ENCODE measurements around the gene DPCD.
A peak's percentile ranks its signal among the peaks of the same experiment; 100 is the strongest.

Gene DPCD

DNA sequence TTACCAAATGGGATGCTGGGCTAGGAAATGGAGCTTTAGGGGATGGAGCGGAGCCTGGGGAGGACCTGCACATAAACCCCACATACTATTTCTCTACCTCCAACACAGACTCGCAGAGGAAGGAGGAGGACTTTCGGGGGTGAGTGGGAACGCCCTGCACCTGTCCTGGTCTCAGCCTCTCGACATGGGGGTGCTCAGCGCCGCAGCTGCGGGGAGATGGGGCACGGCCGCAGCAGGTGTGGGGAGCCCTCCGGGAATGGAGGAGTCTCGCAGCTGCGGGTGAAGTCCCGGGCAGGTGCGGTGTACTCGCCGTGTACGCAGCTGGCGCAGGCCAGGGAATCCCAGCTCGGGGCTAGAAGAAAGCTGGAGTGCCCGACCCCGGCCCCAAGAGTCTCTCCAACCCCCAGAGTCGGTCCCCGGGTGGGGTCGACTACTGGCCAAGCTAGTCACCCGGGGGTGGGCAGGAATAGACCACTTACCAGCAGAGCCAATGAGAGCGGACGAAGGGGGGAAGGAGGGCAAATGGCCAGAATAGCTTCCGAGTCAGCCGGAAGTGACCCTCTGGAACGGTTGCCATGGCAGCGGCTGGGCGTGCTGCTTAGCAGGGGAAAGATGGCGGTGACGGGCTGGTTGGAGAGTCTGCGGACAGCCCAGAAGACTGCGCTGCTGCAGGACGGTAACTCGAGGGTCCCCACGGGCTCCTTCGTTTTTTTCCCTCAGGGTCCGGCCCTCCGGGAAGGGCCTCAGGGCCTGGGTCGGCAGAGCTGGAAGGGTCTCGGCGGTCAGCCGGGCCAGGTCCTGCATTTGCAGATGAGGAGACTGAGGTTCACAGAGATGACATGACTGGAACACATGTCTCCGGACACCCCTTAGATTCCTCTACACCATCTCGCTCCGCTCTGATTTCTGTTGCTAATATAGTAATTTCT is at the start of gene DPCD, which contains the start of gene POLL:
Gene DPCD (plus strand): TSS at position 597 of the 929 bp plus-strand sequence. CDS start 16 bp downstream, at position 613.
Gene POLL (minus strand): TSS at position 533 of the 929 bp plus-strand sequence. CDS start 897 bp downstream, outside the sequence.
- Mint-ChIP-seq H3K4me1 (ENCODE audit: low read depth) (peaks cover 18% of the 10 kb centered on the region), H3K27me3 (ENCODE audit: low read depth) (no peaks in the 10 kb centered on the region), H3K9me3 (no peaks in the 10 kb centered on the region), H3K4me3 (peak within 1 kb of the TSS; percentile 93), H3K27ac (peak within 1 kb of the TSS; percentile 80), H3K36me3 (ENCODE audit: low read depth) (peaks cover 8% of the 10 kb centered on the region)

DNA sequence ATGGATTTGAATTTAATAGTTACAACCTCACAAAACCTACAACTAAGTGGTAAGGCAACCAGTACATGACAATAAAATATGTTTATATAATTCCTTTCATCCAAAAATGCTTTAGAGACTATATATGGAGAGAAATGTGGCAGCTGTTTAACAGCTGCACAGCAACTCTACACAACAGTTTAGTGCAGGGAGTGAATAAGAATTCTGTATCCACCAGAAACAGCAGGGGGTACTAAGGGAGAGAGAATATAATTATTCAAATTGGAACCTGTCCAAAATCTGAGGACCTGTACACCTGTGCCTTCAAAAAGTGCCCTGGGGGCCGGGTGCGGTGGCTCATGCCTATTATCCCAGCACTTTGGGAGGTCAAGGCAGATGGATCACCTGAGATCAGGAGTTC is 49.7 kb upstream of the DPCD start:
- no peak overlapping the region for H3K4me3 Mint-ChIP-seq
- no peaks in the 10 kb centered on the region for H3K9me3 Mint-ChIP-seq
- H3K36me3 Mint-ChIP-seq (ENCODE audit: low read depth), result peaks cover 7% of the 10 kb centered on the region
- no peaks in the 10 kb centered on the region for H3K4me1 Mint-ChIP-seq (ENCODE audit: low read depth)
- no peak overlapping the region for H3K27ac Mint-ChIP-seq
- H3K27me3 Mint-ChIP-seq (ENCODE audit: low read depth), result no peaks in the 10 kb centered on the region

DNA sequence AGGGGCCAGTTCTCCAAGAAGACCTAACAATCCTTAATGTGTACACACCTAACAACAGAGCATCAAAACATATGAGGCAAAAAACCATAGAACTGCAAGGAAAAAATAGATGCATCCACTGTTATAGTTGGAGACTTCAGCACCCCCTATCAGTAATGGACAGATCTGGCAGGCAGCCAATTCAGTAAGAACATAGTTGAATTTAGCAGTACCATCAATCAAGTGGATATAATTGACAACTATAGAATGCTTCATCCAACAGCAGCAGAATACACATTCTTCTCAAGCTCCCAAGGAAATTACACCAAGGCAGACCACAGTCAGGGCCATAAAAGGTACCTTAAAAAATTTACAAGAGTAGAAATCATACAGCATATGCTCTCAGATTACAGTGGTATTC is 42.2 kb upstream of the DPCD start:
- Mint-ChIP-seq H3K27ac (no peak overlapping the region), H3K4me1 (ENCODE audit: low read depth) (no peaks in the 10 kb centered on the region), H3K27me3 (ENCODE audit: low read depth) (no peaks in the 10 kb centered on the region), H3K4me3 (no peak overlapping the region), H3K9me3 (no peaks in the 10 kb centered on the region), H3K36me3 (ENCODE audit: low read depth) (peaks cover 2% of the 10 kb centered on the region)

DNA sequence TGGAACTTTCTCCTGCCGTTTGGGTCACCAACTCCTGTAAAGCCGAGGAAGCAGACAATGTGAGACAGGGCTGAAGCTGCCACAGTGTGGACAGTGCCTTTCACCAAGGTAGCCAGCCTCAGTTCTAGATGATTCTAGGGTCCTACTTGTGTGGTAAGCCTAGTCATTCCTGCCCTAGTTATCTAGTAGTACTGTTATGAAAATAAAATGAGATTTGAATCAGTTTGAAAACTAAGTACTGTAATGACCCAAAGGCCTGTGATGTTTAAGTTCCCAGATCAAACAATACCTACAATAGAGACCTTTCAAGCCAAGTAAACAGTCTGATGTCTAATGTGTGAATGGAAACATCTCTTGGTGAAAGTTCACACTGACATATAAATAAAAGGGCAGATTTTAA is 37.2 kb upstream of the DPCD start:
- H3K27ac Mint-ChIP-seq, result no peak overlapping the region
- no peaks in the 10 kb centered on the region for H3K27me3 Mint-ChIP-seq (ENCODE audit: low read depth)
- H3K36me3 Mint-ChIP-seq (ENCODE audit: low read depth), result peaks cover 7% of the 10 kb centered on the region

GRCh38 chr10:101552442-101552841 is 35.7 kb upstream of the DPCD start:
- no peak overlapping the region for H3K27ac Mint-ChIP-seq
- no peaks in the 10 kb centered on the region for H3K9me3 Mint-ChIP-seq
- H3K36me3 Mint-ChIP-seq (ENCODE audit: low read depth), result peaks cover 7% of the 10 kb centered on the region
- H3K4me3 Mint-ChIP-seq, result no peak overlapping the region
- H3K4me1 Mint-ChIP-seq (ENCODE audit: low read depth), result peaks cover 2% of the 10 kb centered on the region
- no peaks in the 10 kb centered on the region for H3K27me3 Mint-ChIP-seq (ENCODE audit: low read depth)

More for the DNA sequence above, 37.2 kb upstream of the DPCD start:
- no peaks in the 10 kb centered on the region for H3K9me3 Mint-ChIP-seq
- H3K4me1 Mint-ChIP-seq (ENCODE audit: low read depth), result peaks cover 2% of the 10 kb centered on the region
- no peak overlapping the region for H3K4me3 Mint-ChIP-seq

GRCh38 chr10:101557541-101557940 is 30.6 kb upstream of the DPCD start:
- Mint-ChIP-seq H3K27ac (peak overlapping the region; percentile 75), H3K9me3 (no peaks in the 10 kb centered on the region), H3K4me1 (ENCODE audit: low read depth) (peaks cover 19% of the 10 kb centered on the region), H3K36me3 (ENCODE audit: low read depth) (peaks cover 7% of the 10 kb centered on the region), H3K4me3 (no peak overlapping the region), H3K27me3 (ENCODE audit: low read depth) (no peaks in the 10 kb centered on the region)

DNA sequence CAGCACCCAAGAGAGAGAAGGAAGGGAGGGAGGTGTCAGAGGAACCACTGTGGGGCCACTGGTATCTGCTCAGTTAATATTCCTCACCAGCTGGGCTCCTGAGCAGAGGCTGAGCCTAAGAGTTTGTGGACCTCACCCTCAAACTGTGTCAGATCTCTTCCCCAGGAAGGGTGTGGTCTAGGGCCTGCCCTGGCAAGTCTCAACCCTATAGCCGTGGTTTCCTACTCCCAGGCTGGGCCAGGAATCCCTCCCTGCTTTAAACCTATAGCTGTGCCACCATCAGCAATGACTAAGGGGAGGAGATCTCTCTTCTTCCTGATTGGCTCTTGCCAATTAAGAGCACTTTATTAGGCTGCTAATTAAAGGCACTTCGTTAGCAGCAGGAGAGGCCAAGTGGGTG is 29.9 kb upstream of the DPCD start:
- H3K36me3 Mint-ChIP-seq (ENCODE audit: low read depth), result peaks cover 4% of the 10 kb centered on the region
- no peaks in the 10 kb centered on the region for H3K9me3 Mint-ChIP-seq

GRCh38 chr10:101558671-101559595 is 29.2 kb upstream of the DPCD start:
- H3K27ac Mint-ChIP-seq, result peak overlapping the region; percentile 75

More for the DNA sequence above, 29.9 kb upstream of the DPCD start:
- Mint-ChIP-seq H3K27ac (peak overlapping the region; percentile 75), H3K4me3 (no peak overlapping the region), H3K27me3 (ENCODE audit: low read depth) (no peaks in the 10 kb centered on the region), H3K4me1 (ENCODE audit: low read depth) (peaks cover 19% of the 10 kb centered on the region)

GRCh38 chr10:101559596-101560297 is 28.4 kb upstream of the DPCD start:
- Mint-ChIP-seq H3K27ac (peak overlapping the region; percentile 64), H3K27me3 (ENCODE audit: low read depth) (peaks cover 6% of the 10 kb centered on the region), H3K36me3 (ENCODE audit: low read depth) (no peaks in the 10 kb centered on the region), H3K4me3 (peak overlapping the region; percentile 9), H3K9me3 (no peaks in the 10 kb centered on the region), H3K4me1 (ENCODE audit: low read depth) (peaks cover 19% of the 10 kb centered on the region)

More at GRCh38 chr10:101558671-101559595, 29.2 kb upstream of the DPCD start:
- H3K4me3 Mint-ChIP-seq, result no peak overlapping the region
- H3K27me3 Mint-ChIP-seq (ENCODE audit: low read depth), result peaks cover 2% of the 10 kb centered on the region
- no peaks in the 10 kb centered on the region for H3K9me3 Mint-ChIP-seq
- H3K36me3 Mint-ChIP-seq (ENCODE audit: low read depth), result no peaks in the 10 kb centered on the region
- H3K4me1 Mint-ChIP-seq (ENCODE audit: low read depth), result peaks cover 19% of the 10 kb centered on the region

- H3K9me3 Mint-ChIP-seq, result no peaks in the 10 kb centered on the region
- H3K4me3 Mint-ChIP-seq, result no peak overlapping the region
- H3K4me1 Mint-ChIP-seq (ENCODE audit: low read depth), result peaks cover 19% of the 10 kb centered on the region
- H3K27ac Mint-ChIP-seq, result no peak overlapping the region
- no peaks in the 10 kb centered on the region for H3K36me3 Mint-ChIP-seq (ENCODE audit: low read depth)
- peaks cover 13% of the 10 kb centered on the region for H3K27me3 Mint-ChIP-seq (ENCODE audit: low read depth)
These were observed 27.6 kb upstream of the DPCD start for GRCh38 chr10:101560298-101561067.

- no peak overlapping the region for H3K4me3 Mint-ChIP-seq
These were observed 26.8 kb upstream of the DPCD start for GRCh38 chr10:101561068-101561915.

DNA sequence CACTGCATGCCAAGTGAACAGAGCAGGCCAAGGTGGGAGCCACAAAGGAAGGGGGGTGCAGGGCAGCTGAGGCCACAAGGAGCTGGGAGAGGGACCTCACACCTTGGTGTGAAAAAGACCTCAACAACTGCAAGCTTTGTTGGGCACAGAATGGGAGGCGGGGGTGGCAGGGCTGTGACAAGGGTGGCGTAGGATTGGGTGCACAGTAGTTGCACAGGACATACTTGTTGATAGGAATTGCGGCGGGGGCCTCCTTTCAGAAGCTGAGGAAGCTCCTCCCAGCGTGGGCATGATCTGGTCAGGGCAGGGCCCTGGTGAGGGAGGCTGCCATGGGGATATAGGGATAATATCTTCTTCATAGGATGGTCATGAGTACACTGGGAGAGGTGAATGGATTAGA is 25.9 kb upstream of the DPCD start:
- peaks cover 21% of the 10 kb centered on the region for H3K4me1 Mint-ChIP-seq (ENCODE audit: low read depth)
- no peak overlapping the region for H3K27ac Mint-ChIP-seq
- no peaks in the 10 kb centered on the region for H3K36me3 Mint-ChIP-seq (ENCODE audit: low read depth)
- peaks cover 28% of the 10 kb centered on the region for H3K27me3 Mint-ChIP-seq (ENCODE audit: low read depth)
- no peaks in the 10 kb centered on the region for H3K9me3 Mint-ChIP-seq
- no peak overlapping the region for H3K4me3 Mint-ChIP-seq

More at GRCh38 chr10:101561068-101561915, 26.8 kb upstream of the DPCD start:
- H3K4me1 Mint-ChIP-seq (ENCODE audit: low read depth), result peaks cover 19% of the 10 kb centered on the region
- H3K9me3 Mint-ChIP-seq, result no peaks in the 10 kb centered on the region
- no peak overlapping the region for H3K27ac Mint-ChIP-seq
- no peaks in the 10 kb centered on the region for H3K36me3 Mint-ChIP-seq (ENCODE audit: low read depth)
- peaks cover 21% of the 10 kb centered on the region for H3K27me3 Mint-ChIP-seq (ENCODE audit: low read depth)

GRCh38 chr10:101563007-101563406 is 25.1 kb upstream of the DPCD start:
- H3K36me3 Mint-ChIP-seq (ENCODE audit: low read depth), result no peaks in the 10 kb centered on the region
- no peak overlapping the region for H3K27ac Mint-ChIP-seq
- peaks cover 18% of the 10 kb centered on the region for H3K4me1 Mint-ChIP-seq (ENCODE audit: low read depth)

More at GRCh38 chr10:101563007-101563406, 25.1 kb upstream of the DPCD start:
- Mint-ChIP-seq H3K4me3 (no peak overlapping the region), H3K9me3 (no peaks in the 10 kb centered on the region), H3K27me3 (ENCODE audit: low read depth) (peaks cover 36% of the 10 kb centered on the region)

Data from T-helper 1 cell treated with Interleukin-12 subunit alpha and Interleukin-12 subunit beta and Interleukin-4 antibody, amounts not matched to agents 30 μg/mL and 1 μg/mL, for 36 hours (primary cell).